Measurements from ENCODE around the gene OGN. TPM values are rescaled to one million over a fixed set of nuclear protein-coding genes. Genes with fewer than 3 reads are reported as not detected.

The OGN gene
- total RNA-seq, 1 donor from 2014 or later: 15.3 TPM

GRCh38 chr9:92369075-92369474 is 35.3 kb downstream of the OGN start:
- TF ChIP-seq CTCF (IDR thresholded peaks at IDR 0.05): no peak
- no peaks in the 10 kb centered on the region for H3K27me3 ChIP-seq (ENCODE audit: low read depth)
- DNase-seq (no peak), ATAC-seq (no peak)
- intact Hi-C loops (cut with DNase I): no loop called here
- no peak overlapping the region for H3K27ac ChIP-seq
- peaks cover 15% of the 10 kb centered on the region for H3K9me3 ChIP-seq
- H3K36me3 ChIP-seq: no peaks in the 10 kb centered on the region
- H3K4me3 ChIP-seq: no peak overlapping the region
- no peaks in the 10 kb centered on the region for H3K4me1 ChIP-seq

- no peaks in the 10 kb centered on the region for H3K4me1 ChIP-seq
- no peak for TF ChIP-seq CTCF (IDR thresholded peaks at IDR 0.05)
- H3K36me3 ChIP-seq: no peaks in the 10 kb centered on the region
- no peak overlapping the region for H3K4me3 ChIP-seq
- ATAC-seq (no peak), DNase-seq (no peak)
- no peaks in the 10 kb centered on the region for H3K27me3 ChIP-seq (ENCODE audit: low read depth)
- H3K9me3 ChIP-seq: peaks cover 21% of the 10 kb centered on the region
- H3K27ac ChIP-seq: no peak overlapping the region
- intact Hi-C loops (cut with DNase I): no loop called here
Measured at GRCh38 chr9:92360083-92360482, 44.3 kb downstream of the OGN start.

GRCh38 chr9:92359394-92359995 is 44.9 kb downstream of the OGN start:
- intact Hi-C loops (cut with DNase I): no loop called here
- DNase-seq (no peak), ATAC-seq (no peak)
- Histone ChIP-seq H3K27me3 (ENCODE audit: low read depth) (no peaks in the 10 kb centered on the region), H3K4me3 (no peak overlapping the region), H3K9me3 (peaks cover 21% of the 10 kb centered on the region), H3K4me1 (no peaks in the 10 kb centered on the region), H3K27ac (no peak overlapping the region), H3K36me3 (no peaks in the 10 kb centered on the region)
- TF ChIP-seq CTCF (IDR thresholded peaks at IDR 0.05): no peak

GRCh38 chr9:92353051-92353450 is 51.3 kb downstream of the OGN start:
- intact Hi-C loops (cut with DNase I): no loop called here
- Histone ChIP-seq H3K27me3 (ENCODE audit: low read depth) (no peaks in the 10 kb centered on the region), H3K4me3 (no peak overlapping the region), H3K27ac (no peak overlapping the region), H3K4me1 (no peaks in the 10 kb centered on the region), H3K36me3 (no peaks in the 10 kb centered on the region), H3K9me3 (peaks cover 21% of the 10 kb centered on the region)
- no peak for ATAC-seq
- TF ChIP-seq CTCF (IDR thresholded peaks at IDR 0.05): no peak
- DNase-seq: no peak

- ATAC-seq (no peak), DNase-seq (no peak)
- Histone ChIP-seq H3K4me1 (no peaks in the 10 kb centered on the region), H3K27ac (no peak overlapping the region), H3K36me3 (no peaks in the 10 kb centered on the region), H3K9me3 (peaks cover under 1% of the 10 kb centered on the region), H3K4me3 (no peak overlapping the region), H3K27me3 (ENCODE audit: low read depth) (no peaks in the 10 kb centered on the region)
- intact Hi-C loops (cut with DNase I): no loop called here
- no peak for TF ChIP-seq CTCF (IDR thresholded peaks at IDR 0.05)
Measured at GRCh38 chr9:92350740-92351133, 53.6 kb downstream of the OGN start.
